SKM-1 (cell line): Measurements from ENCODE around the gene ZNF407.

ENCODE experiments used
- DNase-seq: peaks from one replicate; lab custom pipeline; 2025; ENCODE audit not compliant: unreplicated experiment; lab: John Stamatoyannopoulos, UW

Gene ZNF407

GRCh38 chr18:74820160-74820780, 222.6 kb downstream of the ZNF407 start:
- no peak for DNase-seq

GRCh38 chr18:74825460-74825859, 227.8 kb downstream of the ZNF407 start:
- DNase-seq: no peak

GRCh38 chr18:74826572-74826971, 228.9 kb downstream of the ZNF407 start:
- DNase-seq: no peak

GRCh38 chr18:74828200-74828599, 230.5 kb downstream of the ZNF407 start:
- no peak for DNase-seq

- no peak for DNase-seq
Observed at GRCh38 chr18:74831571-74832250, 234.0 kb downstream of the ZNF407 start.

- no peak for DNase-seq
Observed at GRCh38 chr18:74832381-74832780, 234.7 kb downstream of the ZNF407 start.

GRCh38 chr18:74832999-74833398, 235.3 kb downstream of the ZNF407 start:
- DNase-seq: no peak

GRCh38 chr18:74834424-74835309, 237.0 kb downstream of the ZNF407 start:
- DNase-seq: no peak

GRCh38 chr18:74836296-74837139, 238.8 kb downstream of the ZNF407 start:
- no peak for DNase-seq

GRCh38 chr18:74840492-74841167, 243.0 kb downstream of the ZNF407 start:
- DNase-seq: no peak

- no peak for DNase-seq
Observed at GRCh38 chr18:74841248-74841647, 243.6 kb downstream of the ZNF407 start.

GRCh38 chr18:74849301-74849700, 251.6 kb downstream of the ZNF407 start:
- no peak for DNase-seq

- no peak for DNase-seq
Observed at GRCh38 chr18:74856434-74856833, 258.8 kb downstream of the ZNF407 start.

- DNase-seq: no peak
Observed at GRCh38 chr18:74856928-74857327, 259.3 kb downstream of the ZNF407 start.

- DNase-seq: no peak
Observed at GRCh38 chr18:74857901-74858300, 260.2 kb downstream of the ZNF407 start.

GRCh38 chr18:74861154-74861553, 263.5 kb downstream of the ZNF407 start:
- DNase-seq: no peak

GRCh38 chr18:74862094-74862493, 264.4 kb downstream of the ZNF407 start:
- DNase-seq: no peak

- no peak for DNase-seq
Observed at GRCh38 chr18:74866577-74866976, 268.9 kb downstream of the ZNF407 start.

- no peak for DNase-seq
Observed at GRCh38 chr18:74868461-74868860, 270.8 kb downstream of the ZNF407 start.
